Subcutaneous adipose tissue (tissue), 4 donors: ENCODE measurements around the gene TTC21A. TPM values are rescaled to one million over a fixed set of nuclear protein-coding genes. Genes with fewer than 3 reads are reported as not detected.

Experiments used
- CTCF ChIP-seq: fragments of 450-650 bp; IDR thresholded peaks from one replicate; pipeline ENCODE4 v1.5.1; 2016; ENCODE audit warnings: low read depth, mild to moderate bottlenecking, control low read depth, antibody characterized with exemption, moderate library complexity
- total RNA-seq, 4 donors: library from RNA; depleted of rRNA; stranded (reverse); fragments of >200 nt; gene quantifications; one replicate each; pipeline ENCODE4 v1.1.0, GENCODE V29; 2016

TTC21A gene
- total RNA-seq, 4 donors from 2014 or later = 3.3 to 11.1 (median 7.4) TPM

GRCh38 chr3:39144748-39145380, 37.4 kb downstream of the TTC21A start:
- no peak for TF ChIP-seq CTCF

DNA sequence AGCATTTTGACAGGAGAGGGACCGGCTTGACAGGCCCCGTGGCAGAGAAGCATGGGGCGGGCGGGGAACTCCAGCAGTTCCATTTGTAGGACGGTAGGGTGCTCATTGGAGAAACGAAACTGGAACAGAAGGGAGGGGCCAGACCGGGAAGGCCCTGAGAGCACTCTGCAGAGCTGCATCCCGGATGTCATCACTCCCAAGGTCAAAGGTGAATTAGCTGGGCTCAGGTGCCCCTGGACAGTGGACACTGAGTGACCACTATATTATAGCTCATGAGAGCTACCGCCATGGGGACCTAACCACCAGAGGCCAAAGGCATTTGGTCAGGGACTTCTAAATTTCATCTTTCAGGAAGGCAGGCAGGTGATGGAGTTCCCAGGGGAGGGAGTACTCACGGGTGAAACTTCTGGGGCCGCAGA, 38.6 kb downstream of the TTC21A start:
- no peak for TF ChIP-seq CTCF

GRCh38 chr3:39146611-39147591, 39.4 kb downstream of the TTC21A start:
- TF ChIP-seq CTCF = no peak

DNA sequence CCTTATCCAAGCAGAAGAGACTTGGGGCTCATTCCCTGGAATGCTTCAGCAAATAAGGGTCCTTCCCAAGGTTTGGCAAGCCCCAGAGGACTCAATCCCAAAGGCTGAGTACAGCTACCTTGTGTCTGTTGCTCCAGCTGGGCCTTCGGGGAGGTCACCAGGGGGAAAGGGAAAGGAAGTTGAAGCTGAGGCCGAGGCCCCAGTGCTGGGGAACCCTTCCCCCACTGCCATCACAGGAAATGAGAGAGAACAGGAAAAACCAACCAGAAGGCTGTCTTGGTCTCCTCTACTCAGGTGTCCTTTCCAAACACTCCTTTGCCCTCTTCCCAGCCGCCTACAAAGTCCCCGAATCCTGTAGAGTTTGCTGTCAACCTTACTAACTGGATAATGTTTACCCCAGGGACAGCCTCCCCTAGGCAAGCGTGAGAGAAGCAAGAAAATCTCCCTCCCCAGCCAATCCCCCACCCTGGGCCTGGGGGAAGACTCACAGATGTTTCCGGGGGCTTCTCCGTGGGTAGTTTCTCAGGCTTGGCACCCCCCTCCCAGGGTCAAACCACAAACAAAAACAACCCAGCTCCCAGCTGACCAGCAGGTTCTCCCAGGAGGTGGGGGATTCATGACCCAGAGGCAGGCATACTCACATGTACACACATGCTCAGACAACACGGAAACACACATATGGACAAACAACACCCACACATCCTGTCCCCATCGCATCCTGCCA, 40.4 kb downstream of the TTC21A start:
- TF ChIP-seq CTCF = no peak

GRCh38 chr3:39148435-39149058, 41.1 kb downstream of the TTC21A start:
- no peak for TF ChIP-seq CTCF

DNA sequence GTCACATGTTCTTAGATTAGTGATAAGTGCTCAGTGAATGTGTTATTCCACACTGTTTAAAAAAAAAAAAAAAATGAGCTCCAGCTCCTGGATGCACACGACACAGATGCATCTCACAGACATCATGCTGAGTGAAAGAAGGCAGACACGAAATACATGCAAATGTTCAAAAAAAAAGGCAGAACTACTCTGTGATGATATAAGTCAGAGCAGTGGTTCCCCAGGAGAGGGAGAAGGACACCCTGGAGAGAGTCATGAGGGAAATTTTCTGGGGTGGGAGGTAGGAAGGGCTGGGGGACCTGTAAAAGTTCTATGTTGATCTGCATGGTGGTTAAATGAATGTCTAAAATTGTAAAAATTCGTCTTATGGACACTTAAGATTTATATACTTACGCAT, 41.6 kb downstream of the TTC21A start:
- TF ChIP-seq CTCF = no peak
